OCI-LY7 (cell line): ENCODE results near the gene AFF3. TPM values are rescaled to one million over a fixed set of nuclear protein-coding genes. Genes with fewer than 3 reads are reported as not detected.

Experiments
- BruUV-seq: library from RNA; stranded (reverse); fragments of 400-500 nt; replicated peaks from 2 replicates; lab custom pipeline; 2021; lab: Mats Ljungman, UMichigan
- CTCF ChIA-PET: fragments of 300-600 bp; sonication (Branson Sonifier 250); formaldehyde crosslinking; loops from one replicate; lab custom pipeline; 2022; ENCODE audit warnings: antibody characterized with exemption; ENCODE audit not compliant: unreplicated experiment; lab: Charles Lee
- POLR2A ChIA-PET: fragments of 300-600 bp; sonication (Branson Sonifier 250); formaldehyde crosslinking; loops from one replicate; lab custom pipeline; 2022; ENCODE audit warnings: antibody characterized with exemption; lab: Charles Lee
- DNase-seq: peaks from one replicate; pipeline ENCODE4 v3.0.0-alpha.2; 2015; ENCODE audit warnings: low spot score
- H2AFZ ChIP-seq: fragments of 200-600 bp; sonication (generic), shearing (Covaris generic); 2 replicates; pipeline ENCODE4 v1.6.1; 2014; ENCODE audit warnings: mild to moderate bottlenecking, antibody characterized with exemption, low read length, moderate library complexity
- H3K27ac ChIP-seq: fragments of 200-600 bp; sonication (generic); 2 replicates; pipeline ENCODE4 v1.5.1; 2014; ENCODE audit warnings: mixed run types, low read depth, mild to moderate bottlenecking, moderate library complexity, low read length, inconsistent platforms; ENCODE audit not compliant: poor library complexity, severe bottlenecking
- H3K36me3 ChIP-seq: fragments of 200-600 bp; sonication (generic); 2 replicates; pipeline ENCODE4 v1.6.1; 2014; ENCODE audit warnings: mild to moderate bottlenecking, antibody characterized with exemption, low read length, moderate library complexity, mixed read lengths; ENCODE audit not compliant: insufficient read depth
- H3K4me1 ChIP-seq: fragments of 200-600 bp; sonication (generic); 2 replicates; pipeline ENCODE4 v1.5.1; 2014; ENCODE audit warnings: mild to moderate bottlenecking, low read length; ENCODE audit not compliant: insufficient read depth, poor library complexity, severe bottlenecking
- H3K4me2 ChIP-seq: fragments of 200-600 bp; sonication (generic); 2 replicates; pipeline ENCODE4 v1.6.1; 2014; ENCODE audit warnings: mild to moderate bottlenecking, low read length
- H3K4me3 ChIP-seq: fragments of 200-600 bp; sonication (generic); 2 replicates; pipeline ENCODE4 v1.5.1; 2014; ENCODE audit warnings: mild to moderate bottlenecking, low read depth, low read length; ENCODE audit not compliant: poor library complexity, severe bottlenecking
- H3K79me2 ChIP-seq: fragments of 200-600 bp; sonication (generic); 2 replicates; pipeline ENCODE4 v1.6.1; 2016; ENCODE audit warnings: low read depth, mild to moderate bottlenecking, low read length, moderate library complexity, mixed read lengths; ENCODE audit not compliant: insufficient read depth
- H3K9me2 ChIP-seq: fragments of 200-600 bp; sonication (generic); 2 replicates; pipeline ENCODE4 v1.6.1; 2016; ENCODE audit warnings: mild to moderate bottlenecking, low read length, mixed read lengths; ENCODE audit not compliant: insufficient read depth
- H3K9me3 ChIP-seq: fragments of 200-600 bp; sonication (generic); 2 replicates; pipeline ENCODE4 v1.6.1; 2014; ENCODE audit warnings: mild to moderate bottlenecking, mixed run types, low read length, mixed read lengths
- H4K20me1 ChIP-seq: fragments of 200-600 bp; sonication (generic); 2 replicates; pipeline ENCODE4 v1.6.1; 2014; ENCODE audit warnings: mild to moderate bottlenecking, antibody characterized with exemption, low read length, moderate library complexity, mixed read lengths; ENCODE audit not compliant: insufficient read depth
- EZH2phosphoT487 ChIP-seq: fragments of 200-600 bp; sonication (generic); IDR thresholded peaks from 2 replicates; pipeline ENCODE4 v1.6.1; 2018; ENCODE audit warnings: low read depth, borderline replicate concordance, mild to moderate bottlenecking, mixed run types, antibody characterized with exemption, low read length, moderate library complexity, mixed read lengths
- intact Hi-C: fragments of 100-400 bp; cut with micrococcal nuclease; formaldehyde crosslinking; loops from one replicate; pipeline ENCODE4 v1.10.0; 2022; ENCODE audit not compliant: unreplicated experiment
- total RNA-seq, 2 experiments: library from RNA; depleted of rRNA in 1 of 2; stranded (reverse); fragments of >200 nt in 1 of 2; shearing (Covaris generic) in 1 of 2; gene quantifications; 2 replicates each; pipeline ENCODE4 v1.2.3, GENCODE V29; 2014 to 2022
- TF ChIP-seq, protein P1 (sequence below): fragments of 200-600 bp; sonication (generic); conservative IDR thresholded peaks from 2 replicates; pipeline ENCODE4 v1.5.1; 2014; ENCODE audit warnings: mild to moderate bottlenecking, antibody characterized with exemption, low read length, moderate library complexity, mixed read lengths

AFF3 gene
- total RNA-seq, 2 experiments from 2014 or later: 131 to 133 TPM

DNA sequence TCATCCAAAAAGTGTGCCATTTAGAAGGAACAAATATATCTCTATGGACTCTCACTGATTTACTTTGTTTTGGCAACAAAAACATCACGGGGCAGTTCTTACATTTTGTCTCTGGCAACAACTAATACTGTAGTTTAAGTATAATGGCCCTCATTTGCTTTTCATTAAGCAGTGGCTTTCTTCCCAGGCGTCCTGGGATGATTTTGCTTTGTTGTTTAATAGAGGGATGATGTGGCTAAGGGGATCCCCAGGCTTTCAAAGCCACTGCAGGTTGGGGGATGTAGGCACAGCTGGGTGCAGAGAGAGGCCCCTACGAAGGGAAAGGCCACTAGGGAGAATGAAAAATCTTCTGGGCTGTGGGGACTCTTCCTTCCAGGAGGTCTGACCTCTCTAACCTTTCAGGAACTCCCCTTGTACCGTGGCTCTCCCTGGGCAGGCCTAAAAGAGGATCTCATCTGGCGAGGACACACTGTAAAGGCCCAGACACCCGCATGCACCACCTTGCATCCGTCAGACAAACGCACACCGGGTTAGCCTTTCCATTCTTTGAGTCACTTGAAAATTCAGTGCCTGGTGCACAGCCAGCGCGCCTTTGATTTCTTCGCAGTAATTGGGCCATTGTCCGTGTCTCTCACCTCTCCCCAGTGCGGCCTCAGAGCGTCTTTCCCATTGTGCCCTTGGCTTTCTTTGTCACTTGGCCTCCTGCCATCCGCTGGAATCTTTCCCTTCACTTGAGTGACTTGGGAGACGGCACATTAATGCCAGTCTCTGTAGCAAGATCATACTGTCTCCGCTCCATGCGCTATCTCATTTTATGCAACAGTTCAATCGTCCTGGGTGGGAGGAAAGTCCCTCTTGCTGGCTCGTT is 40.3 kb upstream of the AFF3 start:
- H3K36me3 ChIP-seq: no peaks in the 10 kb centered on the region
- no peak for TF ChIP-seq EZH2phosphoT487
- TF ChIP-seq, protein P1, sequence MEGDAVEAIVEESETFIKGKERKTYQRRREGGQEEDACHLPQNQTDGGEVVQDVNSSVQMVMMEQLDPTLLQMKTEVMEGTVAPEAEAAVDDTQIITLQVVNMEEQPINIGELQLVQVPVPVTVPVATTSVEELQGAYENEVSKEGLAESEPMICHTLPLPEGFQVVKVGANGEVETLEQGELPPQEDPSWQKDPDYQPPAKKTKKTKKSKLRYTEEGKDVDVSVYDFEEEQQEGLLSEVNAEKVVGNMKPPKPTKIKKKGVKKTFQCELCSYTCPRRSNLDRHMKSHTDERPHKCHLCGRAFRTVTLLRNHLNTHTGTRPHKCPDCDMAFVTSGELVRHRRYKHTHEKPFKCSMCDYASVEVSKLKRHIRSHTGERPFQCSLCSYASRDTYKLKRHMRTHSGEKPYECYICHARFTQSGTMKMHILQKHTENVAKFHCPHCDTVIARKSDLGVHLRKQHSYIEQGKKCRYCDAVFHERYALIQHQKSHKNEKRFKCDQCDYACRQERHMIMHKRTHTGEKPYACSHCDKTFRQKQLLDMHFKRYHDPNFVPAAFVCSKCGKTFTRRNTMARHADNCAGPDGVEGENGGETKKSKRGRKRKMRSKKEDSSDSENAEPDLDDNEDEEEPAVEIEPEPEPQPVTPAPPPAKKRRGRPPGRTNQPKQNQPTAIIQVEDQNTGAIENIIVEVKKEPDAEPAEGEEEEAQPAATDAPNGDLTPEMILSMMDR: no peak
- peaks cover 6% of the 10 kb centered on the region for H3K4me1 ChIP-seq
- DNase-seq: no peak
- H2AFZ ChIP-seq: no peak overlapping the region
- BruUV-seq: no TSS peak
- no peak overlapping the region for H3K4me3 ChIP-seq
- H3K9me2 ChIP-seq: no peaks in the 10 kb centered on the region
- ChIA-PET POLR2A (no interaction called here), CTCF (no interaction called here)
- H4K20me1 ChIP-seq: no peaks in the 10 kb centered on the region
- no peak overlapping the region for H3K27ac ChIP-seq
- no peak overlapping the region for H3K4me2 ChIP-seq
- intact Hi-C loops: no loop called here
- no peaks in the 10 kb centered on the region for H3K79me2 ChIP-seq
- 0 out of 2 replicates have a peak, but pooled peaks cover 5% of the 10 kb centered on the region for H3K9me3 ChIP-seq

GRCh38 chr2:100180503-100180902 is 38.1 kb upstream of the AFF3 start:
- BruUV-seq: no TSS peak
- POLR2A ChIA-PET: interaction anchor here (0.5 kb wide), 1 partner anchor 900 kb away, joined by 3 read pairs; no protein-coding TSS in a partner anchor
- intact Hi-C loops: no loop called here
- H3K4me3 ChIP-seq: no peak overlapping the region
- no peaks in the 10 kb centered on the region for H3K79me2 ChIP-seq
- no peak overlapping the region for H2AFZ ChIP-seq
- H3K36me3 ChIP-seq: no peaks in the 10 kb centered on the region
- no peak overlapping the region for H3K4me2 ChIP-seq
- peaks cover 6% of the 10 kb centered on the region for H3K4me1 ChIP-seq
- DNase-seq: no peak
- no peak overlapping the region for H3K27ac ChIP-seq
- CTCF ChIA-PET: no interaction called here
- H3K9me2 ChIP-seq: no peaks in the 10 kb centered on the region
- H4K20me1 ChIP-seq: no peaks in the 10 kb centered on the region
- TF ChIP-seq, protein P1: no peak
- no peak for TF ChIP-seq EZH2phosphoT487
- 0 out of 2 replicates have a peak, but pooled peaks cover 5% of the 10 kb centered on the region for H3K9me3 ChIP-seq

- no peak for TF ChIP-seq EZH2phosphoT487
- TF ChIP-seq, protein P1: no peak
- Histone ChIP-seq H3K9me2 (no peaks in the 10 kb centered on the region), H3K9me3 (0 out of 2 replicates have a peak, but pooled peaks cover 5% of the 10 kb centered on the region), H3K79me2 (no peaks in the 10 kb centered on the region), H3K4me1 (peaks cover 6% of the 10 kb centered on the region), H3K36me3 (no peaks in the 10 kb centered on the region), H3K4me3 (no peak overlapping the region), H3K27ac (no peak overlapping the region), H2AFZ (no peak overlapping the region), H3K4me2 (no peak overlapping the region), H4K20me1 (no peaks in the 10 kb centered on the region)
- no TSS peak for BruUV-seq
- ChIA-PET POLR2A (no interaction called here), CTCF (no interaction called here)
- DNase-seq: no peak
- intact Hi-C loops: loop anchor here (2.0 kb wide), 1 partner anchor 63 kb away; no protein-coding TSS in a partner anchor
Measured at GRCh38 chr2:100179806-100180205, 37.4 kb upstream of the AFF3 start.
